HG03439 (cell line): ENCODE results near the gene MELTF.

ENCODE experiments used
- ATAC-seq: cut with Tn5 transposase; IDR thresholded peaks from one replicate; pipeline ENCODE4 v1.9.1; 2021; ENCODE audit warnings: mild to moderate bottlenecking, moderate library complexity; ENCODE audit not compliant: unreplicated experiment

MELTF gene

DNA sequence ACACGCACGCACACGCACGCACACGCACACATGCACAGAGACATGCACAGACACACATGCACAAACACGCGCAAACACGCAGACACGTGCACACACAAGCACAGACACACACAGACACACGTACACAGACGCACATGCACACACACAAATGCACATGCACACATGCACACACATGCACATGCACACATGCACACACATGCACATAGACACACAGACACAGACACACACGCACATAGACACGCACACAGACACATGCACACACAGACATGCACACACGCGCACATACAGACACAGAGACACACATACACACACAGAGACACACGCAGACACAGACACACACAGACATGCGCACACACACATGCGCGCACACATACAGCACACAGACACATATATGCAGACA is 34.6 kb downstream of the MELTF start:
- no peak for ATAC-seq

DNA sequence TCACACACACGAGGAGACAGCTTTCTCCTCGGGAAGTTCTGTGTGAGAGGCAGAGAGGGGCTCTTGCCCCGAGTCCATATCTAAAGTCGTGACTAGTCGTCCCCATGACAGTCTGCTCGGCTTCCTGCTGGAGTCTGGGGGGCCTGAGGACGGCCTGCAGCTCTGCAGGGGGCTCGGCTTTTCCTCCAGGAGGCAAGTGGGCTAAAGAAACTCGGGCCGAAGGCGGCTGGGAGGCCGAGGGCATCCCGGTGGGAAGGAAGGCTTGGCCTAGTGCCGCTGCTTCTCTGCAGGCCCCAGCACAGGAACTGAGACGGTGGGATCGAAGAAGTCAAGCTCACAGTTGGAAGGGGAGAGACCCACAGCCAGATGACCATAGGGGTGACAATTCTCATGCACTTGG is 35.6 kb downstream of the MELTF start:
- ATAC-seq, result no peak

DNA sequence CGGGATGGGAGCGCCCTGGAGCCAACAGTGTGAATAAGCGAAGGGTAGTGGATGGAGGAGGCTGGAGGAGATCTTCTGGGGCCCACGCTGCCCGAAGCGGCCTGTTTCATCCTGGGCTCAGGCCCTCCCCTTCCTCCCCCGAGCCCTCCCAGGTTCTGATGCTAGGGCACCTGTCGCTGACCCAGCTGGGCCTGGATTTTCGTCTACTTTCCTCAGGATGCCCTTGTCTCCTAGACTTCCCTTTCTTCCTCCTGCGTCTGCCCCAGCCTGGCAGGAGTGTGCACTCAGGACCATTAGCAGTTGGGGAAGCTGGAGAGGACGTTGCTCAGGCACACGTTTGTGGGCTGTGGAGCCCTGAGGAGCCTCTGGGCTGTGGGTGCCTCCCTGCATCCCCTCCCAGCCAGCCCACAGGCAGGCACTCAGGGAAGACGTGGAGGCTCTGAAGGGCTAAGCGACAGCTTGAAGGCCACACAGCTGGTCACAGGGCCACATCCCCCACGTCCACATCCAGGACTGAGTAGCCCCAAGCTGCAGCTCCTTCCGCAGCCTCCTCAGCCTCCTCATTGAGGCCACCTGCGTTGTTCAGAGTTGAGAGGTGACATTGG is 37.1 kb downstream of the MELTF start:
- ATAC-seq, result no peak

DNA sequence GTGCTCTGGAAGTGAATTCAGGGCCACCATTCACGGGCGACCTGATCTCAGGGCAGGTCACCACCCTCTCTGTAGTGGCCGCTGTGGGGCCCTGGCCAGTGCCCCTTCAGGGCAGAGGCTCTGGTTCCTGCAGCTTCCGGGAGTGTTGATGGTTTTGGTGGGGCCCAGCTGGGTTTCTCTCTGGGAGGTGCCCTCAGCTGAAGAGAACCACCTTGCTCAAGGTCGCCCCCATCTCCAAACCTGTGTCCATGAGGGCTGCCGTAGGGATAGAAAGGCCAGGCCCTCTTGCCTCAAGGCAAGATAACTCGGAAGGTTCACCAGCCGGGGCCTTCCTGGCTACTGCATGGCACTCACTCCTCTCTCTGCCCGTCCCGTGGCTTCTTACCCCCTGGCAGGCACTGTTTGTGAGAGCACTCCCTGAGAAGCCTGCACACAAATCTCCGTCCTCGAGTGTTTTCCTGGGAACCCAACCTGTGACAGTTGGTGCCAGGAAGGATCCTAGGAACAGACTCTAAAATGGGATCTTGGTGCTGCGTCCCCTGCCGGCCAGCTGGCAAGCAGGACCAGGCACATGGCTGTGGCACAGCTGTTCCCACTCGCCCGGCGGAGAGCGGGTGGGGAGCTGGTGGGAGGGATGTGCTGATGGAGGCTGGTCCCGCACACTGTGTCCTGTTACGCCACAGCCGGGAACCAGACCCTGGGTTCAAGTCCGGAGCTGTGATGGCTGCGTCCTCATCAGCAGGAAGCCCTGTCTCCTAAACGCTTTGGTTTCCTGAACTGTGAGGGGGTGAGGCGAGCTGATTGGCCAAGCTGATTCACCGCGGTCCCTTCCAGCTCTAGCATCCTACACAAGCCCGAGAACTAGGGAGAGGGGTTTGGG is 37.8 kb downstream of the MELTF start:
- no peak for ATAC-seq

DNA sequence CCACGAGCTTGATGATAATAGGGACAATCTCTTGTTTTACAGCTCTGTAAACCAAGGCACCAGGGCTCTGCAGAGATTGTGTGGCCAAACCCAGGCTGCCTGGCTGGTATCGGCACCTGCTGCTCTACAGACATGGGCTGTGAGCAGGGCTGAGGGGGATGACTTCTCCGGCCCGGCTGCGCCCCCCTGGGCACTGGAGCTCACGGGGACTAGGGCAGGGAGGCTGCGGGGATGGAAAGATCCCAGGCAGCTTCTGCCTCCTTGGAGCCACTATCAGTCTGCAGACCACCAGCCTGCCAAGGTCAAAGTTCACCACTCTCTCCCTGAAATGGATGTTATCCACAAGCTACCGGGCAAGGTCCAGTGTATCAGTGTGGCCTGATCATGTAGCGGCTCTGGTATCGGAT is 39.0 kb downstream of the MELTF start:
- ATAC-seq, result no peak

DNA sequence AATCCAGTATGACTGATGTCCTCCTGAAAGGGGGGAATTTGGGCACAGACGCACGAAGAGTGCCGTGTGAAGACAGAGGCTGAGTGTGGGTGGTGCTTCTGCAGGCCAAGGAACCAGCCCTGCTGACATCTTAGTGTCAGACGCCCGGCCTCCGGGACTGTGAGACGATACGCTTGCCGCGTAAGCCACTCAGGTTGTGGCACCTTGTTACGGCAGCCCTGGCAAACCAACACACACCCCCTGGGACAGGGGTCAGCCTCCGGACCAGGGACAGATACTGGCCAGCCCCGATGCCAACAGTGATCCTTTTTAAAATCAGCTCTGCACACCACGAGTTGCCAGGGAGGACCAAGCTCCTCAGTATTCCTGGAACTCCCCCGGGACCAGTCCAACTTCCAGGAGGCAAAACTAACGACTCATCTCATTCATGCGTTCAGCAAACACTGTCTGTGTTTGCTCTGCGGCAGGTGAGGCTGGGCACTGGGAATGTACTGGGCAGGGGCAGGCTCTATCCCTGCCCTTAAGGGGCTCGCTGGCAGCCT is 39.8 kb downstream of the MELTF start:
- no peak for ATAC-seq

DNA sequence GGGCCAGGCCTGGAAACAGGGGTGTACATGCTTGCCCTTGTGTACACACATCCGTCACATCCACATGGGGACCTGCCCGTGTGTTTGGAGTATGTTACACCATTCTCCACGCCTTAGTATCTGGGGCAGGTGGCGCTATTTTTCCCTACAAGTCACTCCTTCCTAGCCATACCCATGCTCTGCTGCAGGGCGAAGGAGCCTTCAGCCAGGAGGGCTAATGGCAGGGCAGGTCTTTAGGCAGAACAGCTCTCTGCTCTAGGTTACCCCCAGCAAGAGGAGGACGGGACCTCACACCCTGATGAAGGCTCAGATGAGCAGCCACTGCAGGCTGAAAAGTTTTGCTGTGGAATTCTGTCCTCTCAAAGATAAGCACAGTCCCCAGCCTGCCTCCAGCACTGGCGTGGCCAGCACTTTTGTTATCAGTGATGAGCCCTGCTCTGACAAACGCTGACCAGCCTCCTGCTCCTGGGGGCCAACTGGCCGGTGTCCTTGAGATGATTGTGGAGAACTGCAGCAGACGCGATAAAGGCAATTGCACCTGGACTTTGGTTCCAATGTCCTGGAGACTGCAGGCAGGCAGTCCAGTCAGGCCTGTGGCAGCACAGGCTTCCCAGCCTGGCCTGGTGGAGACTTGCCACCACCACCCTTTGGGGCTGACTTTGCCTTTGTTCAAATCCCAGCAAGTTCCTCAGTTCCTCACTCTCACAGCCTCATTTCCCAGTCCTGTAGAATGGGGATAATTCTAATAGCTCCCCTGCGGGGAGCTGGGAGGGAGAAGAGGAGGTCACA is 41.2 kb downstream of the MELTF start:
- no peak for ATAC-seq

DNA sequence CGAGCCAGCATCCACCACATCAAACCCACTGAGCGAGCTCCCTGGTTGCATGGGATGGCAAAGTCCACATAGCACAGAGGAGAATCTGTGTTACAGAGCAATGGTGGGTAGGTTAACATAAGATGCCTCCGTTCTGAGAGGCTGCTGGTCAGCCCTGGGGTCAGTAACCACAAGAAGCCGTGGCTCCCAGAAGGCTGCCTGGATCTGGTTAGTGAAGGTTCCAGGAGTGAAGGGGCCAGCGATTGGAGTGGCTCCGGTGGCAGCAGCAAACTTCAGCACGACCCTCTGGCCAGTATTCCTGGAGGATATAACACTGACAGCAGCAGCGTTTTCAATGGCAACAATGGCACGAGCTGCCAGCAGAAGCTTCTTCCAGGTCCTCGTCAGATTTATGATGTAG is 42.6 kb downstream of the MELTF start:
- no peak for ATAC-seq

DNA sequence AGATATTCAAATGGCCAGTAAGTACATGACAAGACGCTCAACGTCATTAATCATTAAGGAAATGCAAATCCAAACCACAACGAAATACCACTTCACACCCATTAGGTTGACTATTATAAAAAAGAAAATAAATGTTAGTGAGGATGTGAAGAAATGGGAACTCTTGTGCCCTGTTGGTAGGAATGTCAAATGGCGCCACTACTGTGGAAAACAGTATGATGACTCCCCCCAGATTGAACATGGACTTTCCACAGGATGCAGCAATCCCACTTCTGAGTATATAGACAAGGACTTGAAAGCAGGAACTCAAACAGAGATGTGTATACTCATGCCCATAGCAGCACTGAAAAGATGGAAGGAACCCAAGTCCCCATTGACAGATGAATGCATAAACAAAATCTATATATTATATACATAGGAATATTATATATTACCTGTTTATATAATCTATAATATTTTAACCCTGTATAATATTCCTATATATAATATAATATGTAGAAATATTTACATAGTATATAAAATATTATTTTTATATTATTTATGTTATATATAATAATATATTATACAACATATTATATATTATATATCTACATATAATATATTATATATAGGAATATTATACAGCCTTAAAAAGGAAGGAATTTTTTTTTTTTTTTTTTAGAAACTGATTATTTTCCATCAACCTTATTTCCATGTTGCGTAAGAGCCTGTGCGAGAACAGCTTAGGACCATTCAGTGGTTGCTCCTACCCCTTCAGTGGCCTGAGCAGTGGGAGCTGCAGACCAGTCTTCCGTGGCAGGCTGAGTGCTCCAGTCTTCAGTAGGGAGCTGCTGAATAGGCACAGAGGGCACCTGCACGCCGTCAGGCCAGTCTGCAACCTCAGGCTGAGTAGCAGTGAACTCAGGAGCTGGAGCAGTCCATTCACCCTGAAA is 43.4 kb downstream of the MELTF start:
- ATAC-seq, result no peak

DNA sequence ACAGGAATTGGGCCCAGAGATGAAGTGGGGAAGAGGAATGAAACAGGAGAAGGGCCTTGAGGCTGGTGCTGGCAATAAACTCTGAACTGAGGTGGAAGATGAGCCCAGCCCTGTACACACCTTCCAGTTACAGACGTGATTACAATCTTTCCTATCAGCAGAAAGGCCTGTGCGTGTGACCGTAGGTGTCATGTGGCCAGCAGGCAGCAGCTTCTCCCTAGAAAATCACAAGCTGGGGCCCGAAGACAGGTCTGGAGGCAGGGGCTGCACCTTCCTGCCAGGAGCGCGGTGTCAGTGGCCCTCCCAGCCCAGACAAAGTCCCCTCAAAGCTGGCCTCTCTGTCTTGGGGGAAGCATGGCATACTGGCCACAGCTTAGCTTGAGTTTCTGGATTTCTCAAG is 44.3 kb downstream of the MELTF start:
- ATAC-seq, result no peak

DNA sequence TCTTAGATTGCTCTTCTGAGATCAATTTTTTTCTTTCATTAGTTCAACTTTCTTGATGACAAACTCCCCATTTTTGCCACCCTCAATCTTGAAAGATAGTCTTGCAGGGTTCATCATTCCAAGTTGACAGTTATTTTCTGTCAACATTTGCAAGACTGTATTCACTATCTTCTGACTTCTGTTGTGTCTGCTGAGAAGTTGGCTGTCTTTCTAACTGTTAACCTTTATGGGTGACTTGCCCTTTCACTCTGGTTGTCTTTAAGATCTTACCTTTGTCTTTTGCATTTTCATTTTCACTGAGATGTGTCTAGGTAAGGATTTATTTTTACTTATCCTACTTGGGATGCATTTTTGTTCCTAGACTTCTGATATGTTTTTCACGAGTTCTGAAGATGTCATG is 46.4 kb downstream of the MELTF start:
- no peak for ATAC-seq

DNA sequence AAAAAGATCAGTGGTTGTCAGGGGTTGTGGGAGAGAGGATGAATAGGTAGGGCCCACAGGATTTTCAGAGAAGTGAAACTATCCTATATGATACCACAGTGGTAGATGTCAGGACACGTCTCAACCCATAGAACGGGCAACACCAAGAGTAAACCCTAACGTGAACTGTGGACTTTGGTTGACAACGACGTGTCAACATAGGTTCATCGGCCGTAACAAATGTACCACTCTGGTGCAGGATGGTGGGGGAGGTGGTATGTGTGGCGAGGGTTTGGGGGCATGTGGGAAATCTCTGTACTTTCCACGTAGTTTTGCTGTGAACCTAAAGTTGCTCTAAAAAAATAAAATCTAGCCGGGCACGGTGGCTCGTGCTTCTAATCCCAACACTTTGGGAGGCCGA is 48.0 kb downstream of the MELTF start:
- ATAC-seq, result no peak

DNA sequence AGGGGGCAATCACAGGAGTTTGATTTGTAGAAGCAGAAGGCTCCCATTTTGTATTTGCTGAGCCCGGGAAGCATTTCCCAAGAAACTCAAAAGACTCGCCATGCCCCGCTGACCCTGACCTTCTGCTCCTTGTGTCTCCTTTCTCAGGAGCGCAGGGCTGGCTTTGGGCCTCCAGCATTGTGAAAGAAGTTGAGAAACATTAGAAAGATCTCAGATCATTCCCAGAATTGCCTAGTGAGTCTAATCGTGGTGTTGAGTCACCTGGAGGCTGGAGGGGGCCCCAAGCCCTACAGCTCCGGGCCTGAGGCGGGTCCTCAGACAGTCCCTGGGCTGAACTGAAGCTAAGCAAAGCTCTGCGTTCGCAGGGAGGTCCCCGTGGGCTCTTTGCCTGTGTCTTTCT is 50.1 kb downstream of the MELTF start:
- no peak for ATAC-seq

DNA sequence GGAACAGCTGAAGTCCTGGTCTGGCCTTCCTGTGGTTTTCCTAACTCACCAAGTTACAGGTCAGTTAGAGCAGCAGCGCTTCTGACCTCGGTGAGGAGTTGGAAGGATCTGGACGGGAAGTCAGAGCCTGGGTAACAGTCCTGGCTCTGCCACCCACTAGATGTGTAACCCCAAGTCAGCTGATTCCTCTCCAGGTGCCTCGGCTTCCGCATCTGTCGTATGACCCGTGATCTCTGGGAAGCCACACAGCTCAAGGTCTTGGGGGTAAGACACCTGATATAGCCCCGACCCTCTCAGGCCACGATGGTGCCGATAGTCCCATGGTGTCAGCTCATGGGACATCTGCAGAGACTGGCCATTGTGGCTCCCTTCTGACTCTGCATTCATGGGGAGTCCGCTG is 52.7 kb downstream of the MELTF start:
- no peak for ATAC-seq

DNA sequence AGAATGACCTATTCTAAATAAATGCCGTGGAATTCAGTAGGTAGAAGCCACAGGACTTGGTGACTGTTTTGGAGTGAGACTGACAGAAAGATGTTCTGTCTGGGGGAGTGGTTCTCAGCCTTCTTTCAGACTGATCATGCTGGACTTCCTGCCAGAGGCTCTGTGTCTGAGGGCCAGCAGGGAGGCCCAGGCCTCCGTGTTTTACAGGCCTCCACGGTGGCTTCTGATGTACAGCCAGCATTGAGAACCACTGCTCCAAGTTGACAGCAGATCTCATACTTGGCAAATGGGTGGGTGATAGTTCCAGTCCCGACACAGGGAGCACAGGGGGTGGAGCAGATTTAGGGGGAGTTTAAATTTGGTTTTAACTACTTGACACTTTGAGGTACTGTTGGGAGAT is 54.3 kb downstream of the MELTF start:
- ATAC-seq, result no peak

DNA sequence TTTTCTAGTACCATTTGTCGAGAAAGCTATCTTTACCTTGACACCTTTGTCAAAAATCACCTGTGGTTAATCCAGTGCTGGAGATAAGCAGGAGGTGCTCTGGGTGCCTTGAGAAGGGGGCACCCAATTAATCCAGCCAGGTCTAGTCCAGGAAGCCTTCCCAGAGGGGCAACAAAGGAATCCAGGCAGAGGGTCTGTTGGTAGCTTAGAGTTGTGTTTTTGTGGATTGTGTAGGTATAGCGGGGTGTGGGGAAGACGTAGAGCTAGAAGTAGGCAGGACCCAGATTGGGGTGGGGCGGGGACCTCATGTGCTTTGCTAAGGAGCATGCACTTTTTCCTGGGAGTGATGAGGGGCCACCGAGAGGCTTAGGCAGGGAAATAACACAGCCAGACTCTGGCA is 55.0 kb downstream of the MELTF start:
- no peak for ATAC-seq

DNA sequence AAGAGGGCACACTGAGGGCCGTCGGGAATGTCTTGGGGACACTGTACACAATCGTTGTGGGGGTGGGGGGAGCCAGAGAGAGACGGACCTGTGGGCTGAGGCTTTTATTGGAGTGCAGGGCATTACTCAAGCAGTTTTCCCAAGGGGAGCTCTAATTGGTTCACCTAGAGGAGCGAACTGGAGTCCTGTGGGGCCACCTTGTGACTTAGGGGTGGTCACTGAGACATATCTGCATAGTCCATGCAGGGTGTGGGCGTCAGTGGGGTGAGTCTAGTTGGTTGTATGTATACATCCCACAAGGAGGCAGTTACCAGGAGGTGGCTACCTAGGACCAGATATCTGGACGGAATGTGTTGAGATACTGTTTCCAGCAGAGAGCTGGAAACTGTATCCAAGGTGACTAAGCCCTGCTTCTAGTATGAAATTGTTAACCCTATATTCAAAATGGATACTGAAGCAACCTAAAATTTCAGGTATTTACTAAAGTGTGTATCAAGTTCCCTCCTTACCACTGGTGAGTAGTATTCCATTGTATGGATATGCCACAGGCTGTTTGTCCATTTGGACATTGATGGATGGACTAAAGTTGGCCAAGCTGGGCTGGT is 58.4 kb downstream of the MELTF start:
- ATAC-seq, result no peak

DNA sequence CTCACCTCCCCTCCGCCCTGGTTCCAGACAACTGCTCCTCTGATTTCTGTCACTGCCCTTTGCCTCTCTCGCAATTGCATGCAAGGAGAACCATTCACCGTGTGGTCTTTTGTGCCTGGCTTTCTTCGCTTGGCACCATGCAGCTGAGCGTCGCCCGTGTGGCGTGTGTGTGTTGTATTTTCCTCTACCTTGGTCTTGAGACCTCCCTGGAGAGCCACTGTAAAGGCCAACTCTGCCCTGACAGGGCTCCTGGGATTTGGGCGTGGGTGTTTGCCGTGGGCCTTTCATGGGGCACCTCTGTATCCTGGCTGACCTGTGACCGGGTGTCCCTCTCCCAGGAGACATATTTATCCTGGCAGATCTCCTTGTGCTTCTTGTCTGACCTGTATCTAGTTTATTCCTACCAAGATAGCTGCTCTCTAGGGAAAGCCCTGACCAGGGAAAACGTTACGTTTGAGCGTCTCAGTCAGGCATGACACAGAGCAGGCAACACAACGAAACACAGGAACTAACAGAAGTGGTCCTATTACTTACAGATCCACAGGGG is 59.0 kb downstream of the MELTF start:
- no peak for ATAC-seq

DNA sequence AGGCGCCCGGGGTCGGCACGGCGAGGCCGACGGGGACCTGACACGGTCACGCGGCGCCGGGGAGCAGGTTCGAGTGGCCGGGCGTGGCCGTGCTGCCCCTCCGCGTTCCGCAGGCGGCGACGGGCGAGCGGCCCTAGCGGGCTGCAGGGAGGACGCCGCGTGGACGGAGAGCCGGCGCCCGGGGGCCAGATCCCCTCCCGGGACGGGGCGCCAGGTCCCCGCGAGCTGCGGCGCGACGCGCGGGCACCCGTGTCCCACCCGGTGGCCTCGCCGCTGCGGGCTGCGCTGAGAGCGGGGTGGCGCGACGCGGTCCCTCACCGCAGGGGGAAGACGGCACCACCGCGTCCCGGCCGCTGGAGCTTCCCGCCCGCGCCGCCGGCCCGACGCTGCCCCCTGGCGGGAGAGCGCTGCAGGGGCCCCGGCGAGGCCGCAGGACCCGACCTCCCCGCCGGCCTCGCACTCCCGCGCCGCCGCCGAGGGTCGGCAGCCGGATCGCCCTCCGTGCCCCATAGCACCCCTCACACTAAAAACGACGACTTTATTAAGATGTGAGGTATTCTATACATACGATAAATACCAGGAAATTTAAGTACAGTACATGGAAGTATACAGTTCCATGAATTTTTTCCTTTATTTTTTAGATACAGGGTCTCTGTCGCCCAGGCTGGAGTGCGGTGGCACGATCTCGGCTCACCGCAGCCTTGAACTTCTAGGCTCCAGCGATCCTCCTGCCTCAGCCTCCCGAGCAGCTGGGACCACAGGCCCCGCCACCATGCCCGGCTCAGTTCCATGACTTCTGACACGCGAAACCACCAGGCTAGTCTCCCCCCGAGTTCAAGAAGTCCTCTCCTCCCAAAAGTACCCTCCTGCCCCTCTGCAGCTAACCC is 59.7 kb downstream of the MELTF start:
- peak; percentile 59 for ATAC-seq
